IMR-90 (cell line): Measurements from ENCODE around the gene TGFB1. TPM values are rescaled to one million over a fixed set of nuclear protein-coding genes. Genes with fewer than 3 reads are reported as not detected.

Source experiments
- ATAC-seq: fragments of 200-7000 bp; cut with Tn5 transposase; 2 replicates; pipeline ENCODE4 v1.9.1; 2020; ENCODE audit warnings: low read depth, mild to moderate bottlenecking, moderate library complexity
- BruUV-seq: library from RNA; stranded (reverse); fragments of 400-500 nt; replicated peaks from 2 replicates; lab custom pipeline; 2021; lab: Mats Ljungman, UMichigan
- CTCF ChIA-PET: fragments of 300-600 bp; formaldehyde crosslinking; extraction: SDS; loops from one replicate; lab custom pipeline; 2021; ENCODE audit warnings: antibody characterized with exemption; lab: Yijun Ruan, JAX
- POLR2A ChIA-PET: fragments of 300-600 bp; sonication (Branson Sonifier 250); formaldehyde crosslinking; loops from one replicate; lab custom pipeline; 2022; ENCODE audit warnings: antibody characterized with exemption; ENCODE audit not compliant: unreplicated experiment; lab: Charles Lee
- DNase-seq: peaks from one replicate; pipeline ENCODE4 v3.0.0; 2013
- H2AFZ ChIP-seq: replicated peaks from 2 replicates; pipeline ENCODE3; 2013; ENCODE audit warnings: low read length, mild to moderate bottlenecking; ENCODE audit not compliant: poor library complexity
- H2AK5ac ChIP-seq: 2 replicates; pipeline ENCODE4 v1.6.1; 2013; ENCODE audit warnings: low read depth, low read length, inconsistent platforms
- H2AK9ac ChIP-seq: replicated peaks from 2 replicates; pipeline ENCODE3; 2013; ENCODE audit warnings: mild to moderate bottlenecking, low read depth, low read length, moderate library complexity; ENCODE audit not compliant: poor library complexity
- H2BK120ac ChIP-seq: 2 replicates; pipeline ENCODE4 v1.6.1; 2013; ENCODE audit warnings: low read depth, low read length, inconsistent platforms
- H2BK15ac ChIP-seq: 3 replicates; pipeline ENCODE4 v1.6.1; 2013; ENCODE audit warnings: low read depth, low read length, inconsistent platforms
- H2BK20ac ChIP-seq: 2 replicates; pipeline ENCODE4 v1.6.1; 2013; ENCODE audit warnings: low read depth, mild to moderate bottlenecking, inconsistent platforms, low read length, moderate library complexity
- H2BK5ac ChIP-seq: 2 replicates; pipeline ENCODE4 v1.6.1; 2013; ENCODE audit warnings: mild to moderate bottlenecking, low read depth, low read length, inconsistent platforms; ENCODE audit not compliant: poor library complexity, severe bottlenecking
- H3K14ac ChIP-seq: replicated peaks from 2 replicates; pipeline ENCODE4 v1.6.1; 2013; ENCODE audit warnings: low read depth, low read length, inconsistent platforms
- H3K18ac ChIP-seq: 2 replicates; pipeline ENCODE4 v1.6.1; 2013; ENCODE audit warnings: low read depth, low read length, control low read depth
- H3K23ac ChIP-seq: 2 replicates; pipeline ENCODE4 v1.6.1; 2013; ENCODE audit warnings: low read depth, low read length, inconsistent platforms
- H3K27ac ChIP-seq: 2 replicates; pipeline ENCODE4 v1.5.1; 2013; ENCODE audit warnings: mild to moderate bottlenecking, control low read depth, low read length; ENCODE audit not compliant: insufficient read depth
- H3K27me3 ChIP-seq: 2 replicates; pipeline ENCODE4 v1.6.1; 2013; ENCODE audit warnings: low read length; ENCODE audit not compliant: control insufficient read depth, insufficient read depth
- H3K36me3 ChIP-seq: 2 replicates; pipeline ENCODE4 v1.6.1; 2013; ENCODE audit warnings: low read length, mixed read lengths; ENCODE audit not compliant: control insufficient read depth, insufficient read depth
- H3K4ac ChIP-seq: 2 replicates; pipeline ENCODE4 v1.6.1; 2013; ENCODE audit warnings: low read depth, low read length, inconsistent platforms
- H3K4me1 ChIP-seq: 2 replicates; pipeline ENCODE4 v1.6.1; 2013; ENCODE audit warnings: low read length, mixed read lengths; ENCODE audit not compliant: control insufficient read depth, insufficient read depth
- H3K4me2 ChIP-seq: 2 replicates; pipeline ENCODE4 v1.6.1; 2013; ENCODE audit warnings: low read depth, mild to moderate bottlenecking, control low read depth, low read length, moderate library complexity
- H3K4me3 ChIP-seq: 2 replicates; pipeline ENCODE4 v1.5.1; 2013; ENCODE audit warnings: low read depth, mild to moderate bottlenecking, control low read depth, low read length, moderate library complexity; ENCODE audit not compliant: insufficient read depth
- H3K56ac ChIP-seq: 2 replicates; pipeline ENCODE4 v1.6.1; 2013; ENCODE audit warnings: low read length, inconsistent platforms; ENCODE audit not compliant: insufficient read depth; ENCODE audit errors: extremely low read depth
- H3K79me1 ChIP-seq, 2 experiments: 2 replicates each; pipeline ENCODE4 v1.6.1; 2013; ENCODE audit warnings: low read length in 2 of 2, inconsistent platforms in 1 of 2, low read depth in 1 of 2
- H3K9ac ChIP-seq: 2 replicates; pipeline ENCODE4 v1.6.1; 2013; ENCODE audit warnings: low read depth, low read length, control low read depth
- H3K9me1 ChIP-seq: 2 replicates; pipeline ENCODE4 v1.6.1; 2013; ENCODE audit warnings: low read length, inconsistent platforms; ENCODE audit not compliant: insufficient read depth
- H3K9me3 ChIP-seq: 2 replicates; pipeline ENCODE4 v1.6.1; 2013; ENCODE audit warnings: low read length; ENCODE audit not compliant: control insufficient read depth, insufficient read depth
- H4K20me1 ChIP-seq: 2 replicates; pipeline ENCODE4 v1.6.1; 2013; ENCODE audit warnings: low read length, inconsistent platforms; ENCODE audit not compliant: insufficient read depth
- H4K5ac ChIP-seq: 2 replicates; pipeline ENCODE4 v1.6.1; 2013; ENCODE audit warnings: mild to moderate bottlenecking, low read depth, low read length, control low read depth
- H4K8ac ChIP-seq, 2 experiments: 2 replicates each; pipeline ENCODE4 v1.6.1; 2013; ENCODE audit warnings: low read depth in 2 of 2, low read length in 2 of 2, control low read depth in 1 of 2, inconsistent platforms in 1 of 2
- H4K91ac ChIP-seq: 2 replicates; pipeline ENCODE4 v1.6.1; 2013; ENCODE audit warnings: low read depth, low read length, inconsistent platforms; ENCODE audit not compliant: insufficient read depth
- CEBPB ChIP-seq: IDR thresholded peaks from 2 replicates; pipeline ENCODE4 v1.6.1; 2012; ENCODE audit warnings: low read depth, low read length, improper control_type of control experiment
- CTCF ChIP-seq: conservative IDR thresholded peaks from 2 replicates; pipeline ENCODE4 v1.5.1; 2012; ENCODE audit warnings: mild to moderate bottlenecking, low read depth, low read length, improper control_type of control experiment
- ELK1 ChIP-seq: fragments of 150-350 bp; IDR thresholded peaks from 2 replicates; pipeline ENCODE4 v1.6.1; 2016; ENCODE audit warnings: low read depth, mild to moderate bottlenecking, low read length, moderate library complexity, borderline replicate concordance
- FOS ChIP-seq: fragments of 150-350 bp; IDR thresholded peaks from 2 replicates; pipeline ENCODE4 v1.6.1; 2016; ENCODE audit warnings: low read depth, low read length
- MAZ ChIP-seq: IDR thresholded peaks from 2 replicates; pipeline ENCODE4 v1.6.1; 2012; ENCODE audit warnings: low read depth, mild to moderate bottlenecking, low read length, improper control_type of control experiment, moderate library complexity, borderline replicate concordance
- NFE2L2 ChIP-seq: fragments of 150-350 bp; IDR thresholded peaks from 2 replicates; pipeline ENCODE4 v1.6.1; 2016; ENCODE audit warnings: low read depth, mild to moderate bottlenecking, low read length
- RCOR1 ChIP-seq: IDR thresholded peaks from 2 replicates; pipeline ENCODE4 v1.6.1; 2012; ENCODE audit warnings: mild to moderate bottlenecking, low read length, improper control_type of control experiment; ENCODE audit not compliant: insufficient replicate concordance
- RFX5 ChIP-seq: IDR thresholded peaks from 2 replicates; pipeline ENCODE4 v1.8.0; 2012; ENCODE audit warnings: low read depth, mild to moderate bottlenecking, low read length, moderate library complexity
- USF2 ChIP-seq: fragments of 150-350 bp; IDR thresholded peaks from 2 replicates; pipeline ENCODE4 v1.6.1; 2017; ENCODE audit warnings: mild to moderate bottlenecking, antibody characterized with exemption, low read length, low read depth
- WGBS, 2 experiments: methylation state at CpG; one replicate each; pipeline versions ENCODE4 v1.1.5 to v1.1.7; 2013; ENCODE audit warnings: missing lambda C conversion rate in 2 of 2; ENCODE audit not compliant: insufficient read length in 1 of 2; ENCODE audit errors: extremely low coverage in 2 of 2; 5-methylcytosine and 5-hydroxymethylcytosine counted together
- dilution Hi-C: fragments of 300-500 bp; cut with HindIII; formaldehyde crosslinking; loops from one replicate; pipeline ENCODE4 v1.14.3; 2018; ENCODE audit warnings: low sequenced_read_pairs; ENCODE audit not compliant: unreplicated experiment
- in situ Hi-C: fragments of 300-500 bp; cut with MboI; formaldehyde crosslinking; loops from 3 replicates; pipeline ENCODE4 v1.14.3; 2019; ENCODE audit warnings: low sequenced_read_pairs, inconsistent platforms, mixed read lengths
- intact Hi-C: fragments of 100-400 bp; cut with micrococcal nuclease; formaldehyde crosslinking; loops from 2 replicates; pipeline ENCODE4 v1.10.0; 2022
- polyA plus RNA-seq, 3 experiments: library from polyadenylated mRNA; depleted of rRNA; stranded (reverse); fragments of >200 nt; gene quantifications; 2 replicates each; pipeline ENCODE4 v1.2.3, GENCODE V29; 2012; ENCODE audit warnings: low replicate concordance in 1 of 3
- total RNA-seq: library from RNA; depleted of rRNA; stranded (reverse); fragments of >200 nt; gene quantifications from 2 replicates; pipeline ENCODE4 v1.2.3, GENCODE V29; 2012

The TGFB1 gene
- total and polyA plus RNA-seq, 2 of the 4 experiments (the other 2 are of a cell fraction), result 3.2 to 26.7 TPM

- H3K4me2 ChIP-seq, result no peak overlapping the region
- no peak overlapping the region for H2BK120ac ChIP-seq
- H3K23ac ChIP-seq, result no peak overlapping the region
- no peak for DNase-seq
- no peak overlapping the region for H3K27ac ChIP-seq
- no peak overlapping the region for H4K5ac ChIP-seq
- H4K8ac ChIP-seq, result no peak overlapping the region
- H3K79me1 ChIP-seq, result peaks cover 39 to 70% of the 10 kb centered on the region in 2 experiments
- TF ChIP-seq CEBPB (no peak), RCOR1 (no peak), ELK1 (no peak), CTCF (no peak), MAZ (no peak), NFE2L2 (no peak), FOS (no peak), RFX5 (no peak), USF2 (no peak)
- no peak overlapping the region for H2AFZ ChIP-seq
- peaks cover 25% of the 10 kb centered on the region for H3K9me1 ChIP-seq
- H4K91ac ChIP-seq, result no peak overlapping the region
- H3K4ac ChIP-seq, result no peak overlapping the region
- no peak overlapping the region for H3K4me3 ChIP-seq
- WGBS, 2 experiments, result no CpG with 5 or more reads among the region's 6 CpGs
- H3K9ac ChIP-seq, result no peak overlapping the region
- no peak overlapping the region for H3K14ac ChIP-seq
- no peaks in the 10 kb centered on the region for H3K9me3 ChIP-seq
- intact Hi-C loops, result no loop called here
- peaks cover 57% of the 10 kb centered on the region for H4K20me1 ChIP-seq
- H3K4me1 ChIP-seq, result peaks cover 24% of the 10 kb centered on the region
- H3K36me3 ChIP-seq, result peaks cover 79% of the 10 kb centered on the region
- no peak for ATAC-seq
- ChIA-PET POLR2A (no interaction called here), CTCF (no interaction called here)
- H3K18ac ChIP-seq, result no peak overlapping the region
- no peak overlapping the region for H2BK15ac ChIP-seq
- no TSS peak for BruUV-seq
- H2AK5ac ChIP-seq, result no peak overlapping the region
- dilution Hi-C loops, result no loop called here
- no peak overlapping the region for H3K56ac ChIP-seq
- H2AK9ac ChIP-seq, result no peak overlapping the region
- no peak overlapping the region for H2BK20ac ChIP-seq
- in situ Hi-C loops, result no loop called here
- H3K27me3 ChIP-seq, result no peaks in the 10 kb centered on the region
- no peak overlapping the region for H2BK5ac ChIP-seq
Observed at GRCh38 chr19:41300555-41300954, 53.2 kb downstream of the TGFB1 start.
